ENCODE data around the gene PRSS3.
"Not testable (repeated sequence)": the region's sequence is repeated elsewhere in the genome, so short reads cannot be mapped to it uniquely, and the experiment has no call there.

The PRSS3 gene

DNA sequence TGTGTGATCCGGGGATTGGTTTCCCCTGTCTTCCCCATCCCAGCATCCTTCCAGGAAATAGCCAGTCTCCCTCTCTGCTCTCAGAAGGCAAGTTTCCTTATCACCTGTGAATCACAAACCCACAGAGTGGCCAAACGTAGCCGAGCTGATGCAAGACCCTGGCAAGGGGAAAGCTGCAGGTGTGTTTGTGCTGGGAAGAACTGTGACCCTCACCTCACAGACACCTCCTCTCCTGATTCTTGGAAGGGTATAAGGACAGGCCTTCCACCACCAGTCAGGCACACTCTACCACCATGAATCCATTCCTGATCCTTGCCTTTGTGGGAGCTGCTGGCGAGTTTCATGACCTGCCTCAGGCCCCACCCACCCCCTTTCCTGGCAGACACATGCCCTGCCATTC is at the start of gene PRSS3:
Gene PRSS3 (plus strand): TSS at position 281 of the 400 bp plus-strand sequence. CDS start 13 bp downstream, at position 294.
- DNase-seq, result no peak

DNA sequence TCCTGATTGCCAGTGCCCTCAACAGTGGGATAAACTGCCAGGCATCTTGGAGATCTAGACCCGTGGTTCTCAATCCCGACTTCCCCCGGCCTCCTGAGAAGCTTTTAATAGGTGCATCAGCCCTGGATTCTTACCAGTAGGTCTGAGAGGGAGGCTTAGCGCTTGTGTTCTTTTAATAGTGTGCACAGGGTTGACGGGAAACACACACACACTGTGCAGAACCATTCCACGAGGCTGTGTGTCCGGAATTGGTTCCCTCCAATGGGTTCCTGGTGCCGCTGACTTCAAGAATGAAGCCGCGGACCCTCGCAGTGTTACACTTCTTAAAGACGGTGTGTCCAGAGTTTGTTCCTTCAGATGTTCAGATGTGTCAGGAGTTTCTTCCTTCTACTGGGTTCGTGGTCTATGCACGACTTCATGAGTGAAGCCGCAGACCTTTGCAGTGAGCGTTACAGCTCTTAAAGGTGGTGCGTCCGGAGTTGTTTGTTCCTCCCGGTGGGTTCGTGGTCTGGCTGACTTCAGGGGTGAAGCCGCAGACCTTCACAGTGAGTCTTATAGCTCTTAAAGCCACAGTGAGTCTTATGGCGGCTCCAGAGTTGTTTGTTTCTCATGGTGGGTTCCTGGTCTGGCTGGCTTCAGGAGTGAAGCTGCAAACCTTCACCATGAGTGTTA is 46.6 kb upstream of the PRSS3 start:
- DNase-seq, result no peak

DNA sequence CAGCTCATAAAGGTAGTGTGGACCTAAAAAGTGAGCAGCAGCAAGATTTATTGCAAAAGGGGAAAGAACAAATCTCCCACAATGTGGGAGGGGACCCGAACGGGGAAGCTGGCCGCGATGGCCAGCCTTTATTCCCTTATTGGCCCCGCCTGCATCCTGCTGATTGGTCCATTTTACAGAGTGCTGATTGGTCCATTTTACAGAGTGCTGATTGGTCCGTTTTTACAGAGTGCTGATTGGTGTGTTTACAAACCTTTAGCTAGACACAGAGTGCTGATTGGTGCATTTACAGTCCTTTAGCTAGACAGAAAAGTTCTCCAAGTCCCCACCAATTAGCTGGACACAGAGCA is 46.1 kb upstream of the PRSS3 start:
- not testable (repeated sequence) for DNase-seq

DNA sequence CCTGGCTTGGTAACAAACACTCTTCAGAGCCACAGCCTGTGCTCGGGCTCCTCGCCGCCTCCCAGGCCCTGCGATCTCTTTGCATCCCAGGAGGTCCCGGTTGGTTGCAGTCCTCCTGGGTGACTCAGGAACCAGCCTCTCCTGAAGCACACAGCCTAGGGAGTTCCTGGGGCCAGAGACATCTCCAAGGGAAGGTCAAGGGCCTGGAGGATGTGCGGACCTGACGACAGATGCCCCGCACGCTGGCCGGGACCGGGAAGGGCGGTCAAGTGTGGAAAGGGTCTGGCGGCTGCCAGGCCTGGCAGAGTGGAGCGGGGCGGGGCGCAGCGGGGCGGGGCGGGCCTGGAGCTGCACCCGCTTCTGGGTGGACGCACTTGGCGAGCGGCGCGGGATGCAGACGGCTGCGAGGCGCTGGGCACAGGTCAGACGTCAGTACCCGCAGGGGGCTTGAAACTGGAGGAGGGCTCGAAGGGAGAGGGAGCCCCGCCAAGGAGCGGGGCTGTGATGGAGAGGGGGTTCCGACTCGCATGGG is 45.0 kb upstream of the PRSS3 start:
- no peak for DNase-seq

DNA sequence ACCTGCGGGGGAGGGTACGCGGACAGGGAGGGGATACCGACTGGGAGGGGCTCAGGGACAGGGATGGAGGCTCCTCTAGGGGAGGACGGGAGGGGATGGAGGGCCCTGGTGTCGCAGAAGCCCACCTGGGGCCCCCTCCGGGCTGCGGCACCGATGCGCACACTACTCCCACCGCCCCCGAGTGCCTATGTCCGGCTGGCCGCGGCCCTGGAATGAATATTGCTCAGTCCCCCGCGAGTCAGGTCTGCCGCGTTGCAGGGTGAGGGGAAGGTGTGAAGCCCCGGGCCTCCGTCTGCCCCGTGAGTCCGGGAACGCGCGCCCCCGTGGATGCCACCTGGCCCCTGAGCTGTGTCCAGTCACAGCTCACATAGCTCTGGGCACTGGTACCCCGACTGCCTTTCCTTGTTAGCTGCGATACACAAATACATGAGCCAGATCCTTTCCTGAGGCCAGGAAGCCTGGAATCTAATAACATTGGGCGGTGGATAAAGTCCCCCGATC is 44.5 kb upstream of the PRSS3 start:
- no peak for DNase-seq

DNA sequence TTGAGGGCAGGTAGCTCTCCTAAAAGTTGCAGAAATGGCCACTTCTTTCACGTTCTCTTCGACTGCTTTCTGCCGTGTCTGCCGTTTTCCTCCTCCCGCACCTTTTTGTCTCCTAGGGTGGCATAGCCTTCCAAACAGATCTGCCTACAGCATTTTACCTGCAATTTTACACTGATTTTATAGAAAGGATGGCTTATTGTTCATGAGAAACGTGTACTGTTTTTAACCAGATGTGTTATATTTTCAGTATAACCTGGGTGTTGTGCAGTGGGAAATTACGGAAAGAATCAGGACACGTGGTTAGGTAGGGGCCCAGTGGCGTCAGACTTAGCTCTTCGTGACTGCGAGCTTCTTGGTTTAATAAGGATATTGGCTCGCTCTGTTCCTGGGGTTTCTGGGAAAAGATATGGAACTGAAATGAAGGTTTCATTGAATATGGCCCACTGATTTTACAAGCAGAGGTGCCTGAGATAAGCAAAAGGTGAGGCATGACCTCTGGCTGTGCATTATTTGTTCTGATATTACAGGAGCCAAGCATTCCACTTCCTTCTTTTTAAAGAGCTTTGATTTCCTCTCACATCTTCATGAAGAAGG is 43.7 kb upstream of the PRSS3 start:
- no peak for DNase-seq

DNA sequence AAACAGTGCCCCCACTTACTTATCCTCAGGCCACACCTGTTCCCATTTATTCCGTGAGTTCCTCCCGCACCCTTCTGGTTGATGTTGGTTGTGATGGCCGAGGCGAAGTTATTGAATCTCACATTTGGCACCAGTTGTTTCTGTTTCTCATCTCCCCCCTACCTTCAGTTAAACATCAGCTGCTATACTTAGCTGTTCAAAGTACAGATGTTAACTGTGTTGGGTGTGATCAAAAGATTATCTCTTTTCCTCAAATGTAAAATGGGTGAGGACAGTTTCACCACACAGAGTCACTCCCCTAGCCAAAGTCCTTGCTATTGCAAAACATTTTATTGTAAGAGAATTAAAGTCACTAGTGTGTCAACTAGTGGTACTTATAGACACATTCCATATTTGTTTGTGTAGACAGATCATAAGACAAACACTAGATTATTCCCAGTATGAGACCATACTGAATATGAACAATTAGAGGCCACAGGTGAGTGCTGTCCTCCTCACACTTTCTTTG is 43.2 kb upstream of the PRSS3 start:
- DNase-seq, result no peak

DNA sequence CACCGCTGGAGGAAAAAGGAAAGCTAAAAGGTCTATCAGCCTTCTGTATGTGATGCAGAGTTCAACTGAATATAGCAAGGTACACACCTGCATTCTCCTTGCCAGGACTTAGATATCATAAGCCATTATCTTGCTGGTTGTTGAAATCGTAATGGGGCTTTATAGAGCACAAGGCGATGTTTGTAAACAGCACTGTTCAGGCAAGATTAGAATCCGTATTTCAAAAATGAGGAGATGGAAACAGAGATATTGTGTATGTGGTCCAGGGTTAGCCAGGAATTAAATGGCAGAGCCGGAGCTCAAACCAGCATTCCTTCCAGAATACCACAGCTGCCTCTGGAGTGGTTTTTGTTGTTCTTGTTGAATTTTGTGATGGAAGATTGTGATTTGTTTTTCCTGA is 42.6 kb upstream of the PRSS3 start:
- not testable (repeated sequence) for DNase-seq

DNA sequence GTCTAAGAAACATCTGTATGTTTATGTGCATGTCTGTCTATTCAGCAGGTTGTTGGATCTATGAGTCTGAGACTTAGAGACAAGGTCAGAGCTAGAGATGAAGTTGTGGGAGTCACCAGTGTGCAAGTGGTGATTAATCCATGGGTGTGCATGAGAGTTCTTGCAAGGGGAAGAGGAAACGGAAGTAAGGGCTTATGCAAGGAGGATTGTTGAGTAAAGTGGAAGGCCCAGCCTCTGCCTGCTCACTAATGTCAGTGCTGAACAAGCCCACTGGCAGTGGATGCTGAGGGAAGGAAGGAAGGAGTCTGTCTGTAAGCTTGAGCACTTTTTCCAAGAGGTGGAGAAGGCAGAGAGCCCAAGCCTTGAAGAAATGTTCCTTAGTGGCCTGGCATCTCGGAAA is 35.7 kb upstream of the PRSS3 start:
- DNase-seq, result not testable (repeated sequence)

DNA sequence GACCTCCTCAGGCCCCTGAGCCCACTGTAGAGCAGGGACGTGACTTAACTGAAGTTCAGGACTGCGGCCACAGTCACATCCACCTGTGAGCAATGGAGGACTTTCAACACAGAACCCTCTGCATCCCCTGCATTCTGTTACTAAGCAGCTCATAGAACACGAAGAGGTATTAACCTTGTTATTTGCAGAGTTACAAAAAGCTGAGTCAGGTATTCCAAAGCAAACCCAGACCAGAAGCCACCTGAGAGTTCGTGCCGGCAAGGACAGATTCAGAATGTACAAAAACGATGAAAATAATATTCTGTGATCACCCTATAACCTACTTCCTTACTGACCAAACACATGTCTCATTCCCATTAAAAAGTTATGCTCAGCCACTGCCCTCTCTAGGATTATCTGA is 33.0 kb upstream of the PRSS3 start:
- no peak for DNase-seq

DNA sequence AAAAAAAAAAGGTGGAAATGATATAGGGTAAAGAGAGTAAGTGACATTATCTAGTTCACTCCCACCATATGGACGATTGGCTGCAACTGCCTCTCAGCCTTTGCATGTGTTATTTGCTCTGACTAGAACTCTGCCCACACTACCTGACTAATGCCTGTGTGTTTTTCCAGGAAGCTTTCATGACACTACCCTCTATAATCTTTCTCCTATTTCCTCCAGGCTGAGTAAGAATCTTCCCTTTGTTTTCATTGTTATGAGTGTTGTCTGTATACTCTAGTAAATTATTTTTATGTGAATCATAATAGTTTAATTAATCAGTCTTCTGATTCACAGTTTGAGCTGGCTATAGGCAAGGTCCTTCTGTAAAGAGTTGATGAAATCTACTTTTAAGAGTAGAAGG is 31.7 kb upstream of the PRSS3 start:
- DNase-seq, result not testable (repeated sequence)

DNA sequence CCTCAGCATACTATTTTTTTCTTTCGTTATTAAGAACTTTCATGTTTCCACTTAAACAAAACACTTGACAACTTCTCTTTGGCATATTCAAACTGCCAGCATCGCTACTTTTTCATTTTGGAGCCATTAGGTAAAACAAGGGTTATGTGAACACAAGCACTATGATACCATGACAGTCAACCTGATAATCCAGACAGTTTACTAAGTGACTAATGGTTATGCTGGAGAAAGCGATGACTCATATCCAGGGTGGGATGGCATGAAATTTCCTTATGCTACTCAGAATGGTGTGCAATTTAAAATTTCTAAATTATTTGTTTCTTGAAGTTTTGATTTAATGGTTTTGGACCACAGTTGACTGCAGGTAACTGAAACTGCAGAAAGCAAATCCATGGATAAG is 29.9 kb upstream of the PRSS3 start:
- DNase-seq, result no peak

DNA sequence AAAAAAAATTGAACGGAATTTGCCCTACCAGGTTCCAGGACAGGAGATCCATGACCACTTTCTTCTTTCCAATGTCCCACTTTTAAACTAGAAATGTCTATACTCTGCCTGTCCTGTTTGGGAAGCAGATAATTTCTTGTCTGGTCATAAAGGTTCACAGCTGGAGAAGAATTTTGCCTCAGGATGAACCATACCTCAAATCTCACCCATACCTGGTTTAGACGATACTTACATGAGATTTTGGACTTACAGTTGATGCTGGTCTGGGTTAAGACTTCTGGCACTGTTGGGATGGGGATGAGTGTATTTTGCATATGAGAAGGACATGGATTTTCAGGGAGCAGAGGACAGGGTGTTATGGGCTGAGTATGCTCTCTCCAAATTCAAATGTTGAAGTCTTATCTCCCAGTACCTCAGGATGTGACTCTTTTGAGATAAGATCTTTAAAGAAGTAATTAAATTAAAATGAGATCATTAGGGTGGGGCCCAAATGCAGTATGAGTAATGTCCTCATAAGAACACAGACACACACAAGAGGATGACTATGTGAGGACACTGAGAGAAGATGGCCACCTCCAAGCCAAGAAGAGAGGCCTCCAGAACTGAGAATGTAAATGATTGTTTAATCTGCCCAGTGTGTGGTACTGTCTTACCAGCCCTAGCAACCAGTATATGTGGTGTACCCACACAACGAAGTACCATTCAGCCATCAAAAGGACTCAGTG is 25.0 kb upstream of the PRSS3 start:
- DNase-seq, result not testable (repeated sequence)

DNA sequence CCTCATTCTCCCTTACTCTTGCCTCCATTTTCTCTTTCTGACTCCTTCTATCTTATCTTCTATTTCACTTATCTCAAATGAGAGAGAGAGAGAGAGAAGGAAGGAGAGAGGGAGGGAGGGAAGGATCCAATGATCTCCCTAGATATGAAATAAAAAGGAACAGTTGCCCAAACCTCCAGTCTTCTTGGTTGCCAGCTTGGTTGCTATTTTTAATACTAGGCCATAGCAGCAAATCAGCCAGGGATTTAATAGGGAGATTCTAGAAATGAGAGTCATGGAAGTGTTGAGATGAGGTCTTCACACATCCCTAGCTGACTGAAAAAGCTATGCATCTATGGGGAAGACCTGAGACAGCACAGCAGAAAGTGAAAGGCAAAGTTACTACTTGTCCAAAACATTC is 22.2 kb upstream of the PRSS3 start:
- DNase-seq, result not testable (repeated sequence)

DNA sequence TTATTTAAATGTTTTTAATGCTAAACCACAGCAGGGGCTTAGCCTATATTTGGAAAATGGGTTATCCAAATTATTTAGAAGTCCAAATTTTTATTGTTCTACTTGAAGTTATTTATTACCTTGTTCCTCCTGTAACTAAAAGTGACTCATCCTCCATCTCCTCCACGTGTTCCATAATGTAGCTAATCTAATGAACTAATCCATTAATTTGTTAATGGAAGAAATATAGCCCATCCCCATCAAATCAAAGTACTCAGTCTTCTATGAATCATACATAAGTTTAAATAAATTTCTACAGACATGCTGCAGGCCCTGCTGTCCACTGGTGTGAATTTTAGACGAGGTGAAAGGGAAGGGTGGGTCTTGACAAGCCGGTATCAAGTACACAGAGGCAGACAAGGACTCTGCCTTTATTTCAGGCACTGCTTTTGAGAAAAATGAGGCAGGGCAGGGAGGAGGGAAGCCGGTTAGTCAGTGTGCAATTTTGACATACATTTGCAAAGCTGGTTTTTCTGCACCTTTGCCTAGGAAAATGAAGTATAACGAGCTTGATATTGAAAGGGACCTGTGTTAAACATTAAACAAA is 21.2 kb upstream of the PRSS3 start:
- not testable (repeated sequence) for DNase-seq

DNA sequence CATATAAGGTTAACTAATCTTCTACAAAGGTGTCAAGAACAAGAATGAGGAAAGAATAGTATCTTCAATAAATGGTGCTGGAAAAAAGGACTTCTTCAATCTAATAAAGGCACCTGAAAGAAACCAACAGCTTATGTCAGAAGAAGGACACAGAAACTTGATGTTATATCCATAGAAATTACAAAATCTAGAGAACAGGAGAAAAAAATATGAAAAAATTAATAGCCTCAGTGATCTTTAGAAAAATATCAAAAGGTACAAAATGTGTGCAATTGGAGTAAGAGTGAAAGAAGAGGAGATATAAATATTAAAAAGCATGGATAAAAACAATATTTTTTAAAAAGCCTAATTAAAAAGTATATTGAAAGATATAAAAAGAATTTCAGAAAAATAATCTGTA is 18.8 kb upstream of the PRSS3 start:
- DNase-seq, result no peak

DNA sequence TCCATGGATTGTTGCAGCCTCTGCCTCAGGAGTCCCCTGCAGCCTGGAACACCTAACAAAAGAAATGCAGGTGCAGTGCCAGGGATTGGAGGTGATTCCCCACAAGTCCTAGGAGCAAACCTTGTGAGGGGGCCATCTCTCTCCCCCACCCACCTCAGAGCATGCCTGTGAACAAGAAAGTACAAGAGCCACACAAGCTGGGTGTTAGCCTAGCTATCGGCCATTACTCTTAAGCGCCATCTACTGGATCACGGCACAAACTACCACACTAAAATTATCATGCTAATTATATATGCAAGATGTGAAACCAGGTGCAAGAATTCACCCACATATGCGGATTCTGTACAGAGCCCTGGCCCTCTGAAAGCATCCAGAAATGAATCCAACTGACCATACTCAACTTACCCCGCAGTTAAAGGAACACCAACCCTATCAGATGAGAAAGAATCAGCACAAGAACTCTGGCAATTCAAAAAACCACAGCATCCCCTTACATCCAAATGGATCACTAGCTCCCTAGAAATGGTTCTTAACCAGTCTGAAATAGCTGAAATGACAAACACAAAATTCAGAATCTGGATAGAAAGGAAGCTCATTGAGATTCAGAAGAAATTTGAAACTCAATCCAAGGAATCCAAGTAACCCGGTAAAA is 16.5 kb upstream of the PRSS3 start:
- peak; percentile 32 for DNase-seq

DNA sequence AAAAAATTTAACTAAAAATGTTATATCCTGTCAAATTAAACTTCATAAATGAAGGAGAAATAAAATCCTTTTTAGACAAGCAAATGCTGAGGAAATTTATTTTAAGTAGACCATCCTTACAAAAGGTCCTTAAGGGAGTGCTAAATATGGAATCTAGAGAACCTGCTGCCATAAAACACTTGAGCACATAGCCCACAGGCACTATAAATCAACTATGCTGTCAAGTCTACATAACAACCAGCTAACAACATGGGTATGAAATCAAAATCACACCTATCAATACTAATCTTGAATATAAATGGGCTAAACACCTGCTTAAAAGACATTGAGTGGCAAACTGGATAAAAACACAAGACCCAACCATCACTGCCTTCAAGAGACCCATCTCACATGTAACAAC is 15.1 kb upstream of the PRSS3 start:
- DNase-seq, result no peak

DNA sequence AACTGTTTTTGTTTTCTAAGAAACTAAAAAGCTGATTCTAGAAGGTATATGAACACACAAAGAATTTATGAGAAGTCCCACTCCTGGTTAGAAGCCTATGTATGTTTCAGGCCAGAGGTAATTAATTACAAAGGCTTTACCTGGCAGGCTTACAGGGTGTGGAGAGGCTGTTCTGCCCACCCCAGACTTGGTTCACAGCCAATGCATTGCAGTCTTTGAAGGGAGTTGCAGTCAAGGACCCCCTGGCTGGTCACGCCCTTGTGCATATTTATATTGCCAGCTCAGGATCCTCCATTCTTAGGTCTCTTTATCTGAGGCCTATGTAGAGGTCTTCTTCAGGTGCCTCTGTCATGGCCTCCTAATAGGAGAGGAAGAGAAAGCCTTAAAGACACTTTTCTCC is 13.6 kb upstream of the PRSS3 start:
- no peak for DNase-seq

DNA sequence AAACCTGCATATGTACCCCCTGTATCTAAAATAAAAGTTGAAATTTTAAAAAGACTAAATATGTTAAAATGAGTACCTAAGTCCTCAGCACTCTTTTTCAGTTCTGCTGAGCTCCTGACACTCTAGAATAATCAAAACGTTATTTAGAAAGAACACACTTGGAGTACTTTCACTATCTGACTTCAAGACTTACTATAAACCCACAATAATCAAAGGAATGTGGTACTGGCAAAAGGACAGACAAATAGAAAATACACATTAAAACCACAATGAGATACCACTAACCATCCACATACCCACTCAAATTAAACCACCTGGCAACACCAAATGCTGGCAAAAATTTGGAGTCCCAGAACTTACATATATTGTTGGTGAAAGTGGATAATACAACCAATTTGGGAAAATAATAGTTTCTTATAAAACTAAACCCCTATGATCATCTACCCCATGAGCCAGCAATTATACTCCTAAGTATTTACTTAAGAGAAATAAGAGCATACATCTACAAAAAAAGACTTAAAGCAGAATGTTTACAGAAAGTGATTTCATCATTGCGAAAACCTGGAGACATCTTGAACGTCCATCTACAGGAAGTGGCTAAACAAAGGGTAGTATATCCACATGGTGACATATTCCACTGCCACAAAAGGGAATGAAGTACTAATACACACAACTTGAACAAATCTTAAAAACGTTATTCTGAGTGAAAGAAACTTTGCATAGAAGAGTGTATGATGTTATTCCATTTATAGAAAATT is 12.8 kb upstream of the PRSS3 start:
- no peak for DNase-seq

DNA sequence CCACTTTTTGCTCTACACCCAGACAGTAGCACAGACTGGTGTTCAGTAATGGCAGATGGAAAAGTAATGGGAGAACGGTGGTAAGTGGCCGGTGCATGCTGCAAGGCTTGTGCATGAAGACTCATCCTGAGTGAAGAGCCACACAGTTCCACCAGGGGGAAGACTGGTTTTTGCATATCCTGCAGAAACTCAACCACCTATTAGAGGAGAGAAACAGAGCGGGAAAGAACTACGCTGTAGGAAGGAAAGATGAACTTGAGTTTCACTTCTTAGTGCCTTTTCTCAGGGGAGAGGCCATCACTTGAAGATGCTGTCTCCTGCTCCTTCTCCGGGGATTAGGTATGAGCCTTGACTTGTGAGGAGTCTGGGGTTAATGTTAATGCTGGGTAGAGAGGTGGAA is 9.4 kb upstream of the PRSS3 start:
- DNase-seq, result no peak

DNA sequence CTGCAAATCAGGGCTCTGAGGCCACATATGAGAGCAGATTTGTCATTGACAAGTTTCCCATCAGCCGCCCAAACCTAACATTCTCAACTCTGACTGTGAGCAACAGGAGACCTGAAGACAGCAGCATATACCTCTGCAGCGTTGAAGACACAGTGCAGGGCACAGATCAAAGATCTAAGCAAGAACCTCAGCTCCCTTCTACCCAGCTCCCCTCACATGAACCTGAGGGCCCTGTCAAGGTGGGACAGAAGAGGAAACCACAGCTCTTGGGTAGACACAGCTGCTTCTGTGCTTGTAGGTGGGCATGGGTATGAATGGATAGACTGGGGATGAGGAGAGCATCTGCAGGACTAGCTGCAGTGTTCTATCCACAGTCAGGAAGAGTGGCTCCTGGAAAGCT is 8.7 kb upstream of the PRSS3 start:
- DNase-seq, result no peak

All from NCI-H524 treated with DMSO at 0.1 percent for 48 hours (cell line).